Fibroblast of lung (primary cell): ENCODE measurements around the gene CENPU. TPM values are rescaled to one million over a fixed set of nuclear protein-coding genes. Genes with fewer than 3 reads are reported as not detected.

Experiments used
- DNase-seq, 2 donors: peaks; one replicate each; pipeline versions ENCODE4 v3.0.0 to v3.0.0-alpha.2; 2010; ENCODE audit warnings: low read depth in 2 of 2
- H2AFZ ChIP-seq: 2 replicates; pipeline ENCODE4 v1.5.1; 2012; ENCODE audit warnings: low read length, control low read depth, inconsistent platforms
- H3K27ac ChIP-seq: 2 replicates; pipeline ENCODE4 v1.5.1; 2011; ENCODE audit warnings: low read length, control low read depth; ENCODE audit not compliant: insufficient read depth
- H3K27me3 ChIP-seq: 2 replicates; pipeline ENCODE4 v1.5.1; 2011; ENCODE audit warnings: mild to moderate bottlenecking, low read length; ENCODE audit not compliant: control insufficient read depth, insufficient read depth
- H3K36me3 ChIP-seq: 2 replicates; pipeline ENCODE4 v1.5.1; 2011; ENCODE audit warnings: low read length; ENCODE audit not compliant: control insufficient read depth, insufficient read depth
- H3K4me1 ChIP-seq: 2 replicates; pipeline ENCODE4 v1.5.1; 2011; ENCODE audit warnings: low read length; ENCODE audit not compliant: control insufficient read depth, insufficient read depth; ENCODE audit errors: extremely low read depth
- H3K4me2 ChIP-seq: 2 replicates; pipeline ENCODE4 v1.5.1; 2011; ENCODE audit warnings: low read length, control low read depth; ENCODE audit not compliant: insufficient read depth; ENCODE audit errors: extremely low read depth
- H3K4me3 ChIP-seq, 4 experiments: fragments of 200-600 bp in 1 of 4; sonication (generic) in 1 of 4; replicated peaks in 1 of 4; 2 replicates each; pipeline ENCODE4 v1.5.1; 2011 to 2016; ENCODE audit warnings: low read length in 4 of 4, low read depth in 3 of 4, mild to moderate bottlenecking in 3 of 4, control low read depth in 2 of 4, inconsistent platforms in 1 of 4, mixed read lengths in 1 of 4; ENCODE audit not compliant: insufficient read depth in 1 of 4; ENCODE audit errors: control extremely low read depth in 1 of 4
- H3K79me2 ChIP-seq: 2 replicates; pipeline ENCODE4 v1.5.1; 2012; ENCODE audit warnings: mild to moderate bottlenecking, low read length, inconsistent platforms; ENCODE audit not compliant: control insufficient read depth, insufficient read depth
- H3K9ac ChIP-seq: 2 replicates; pipeline ENCODE4 v1.5.1; 2011; ENCODE audit warnings: mild to moderate bottlenecking, low read length, control low read depth; ENCODE audit not compliant: insufficient read depth
- H3K9me3 ChIP-seq: 2 replicates; pipeline ENCODE4 v1.5.1; 2012; ENCODE audit warnings: low read depth, low read length; ENCODE audit not compliant: control insufficient read depth, insufficient read depth
- H4K20me1 ChIP-seq: 2 replicates; pipeline ENCODE4 v1.5.1; 2011; ENCODE audit warnings: low read length; ENCODE audit not compliant: control insufficient read depth, insufficient read depth; ENCODE audit errors: extremely low read depth
- CTCF ChIP-seq, 2 donors: IDR thresholded peaks in 1 of 2; conservative IDR thresholded peaks in 1 of 2; 1 replicate in 1 of 2; 2 replicates in 1 of 2; pipeline ENCODE4 v1.5.1; 2011 to 2012; ENCODE audit warnings: low read length in 2 of 2, control low read depth in 1 of 2, inconsistent platforms in 1 of 2, low read depth in 1 of 2, mild to moderate bottlenecking in 1 of 2
- EZH2 ChIP-seq: IDR thresholded peaks from 2 replicates; pipeline ENCODE4 v1.5.1; 2012; ENCODE audit warnings: low read length, control low read depth, mild to moderate bottlenecking; ENCODE audit errors: missing control alignments
- polyA plus RNA-seq, 2 donors: library from polyadenylated mRNA; depleted of rRNA in 1 of 2; stranded (reverse) in 1 of 2; unstranded in 1 of 2; fragments of >200 nt; gene quantifications; 2 replicates each; pipeline ENCODE4 v1.2.1, GENCODE V29; 2011 to 2012; ENCODE audit warnings: missing spikeins in 1 of 2
- total RNA-seq: library from RNA; depleted of rRNA; stranded (reverse); fragments of >200 nt; gene quantifications from 2 replicates; pipeline ENCODE4 v1.2.1, GENCODE V29; 2014

CENPU gene
- total and polyA plus RNA-seq, 2 donors (not counting 1 experiment from before 2014, with no cell fraction given), result 6.4 to 15.5 TPM

DNA sequence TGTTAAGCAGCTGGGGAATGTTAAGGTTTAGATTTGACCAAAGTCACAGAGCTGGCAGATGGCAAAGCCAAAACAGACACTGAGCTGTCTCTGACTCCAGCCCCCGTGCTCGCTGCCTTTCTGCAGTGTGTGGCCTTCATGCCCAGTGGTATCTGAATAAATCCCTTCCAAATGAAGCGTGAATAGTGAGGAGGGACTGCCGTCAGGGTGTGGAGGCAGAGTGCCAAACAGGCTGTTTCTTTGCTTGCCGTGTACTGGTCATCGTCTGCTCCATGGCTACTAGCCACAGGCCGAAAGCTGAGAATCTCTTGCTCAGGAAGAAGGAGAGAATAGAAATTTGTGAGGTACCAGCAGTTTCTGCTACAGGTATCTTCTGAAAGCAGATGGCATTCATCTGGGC, 64.6 kb downstream of the CENPU start:
- no peak overlapping the region for H3K4me3 ChIP-seq
- H3K9me3 ChIP-seq, result no peaks in the 10 kb centered on the region
- H3K27ac ChIP-seq, result no peak overlapping the region
- TF ChIP-seq EZH2 (no peak), CTCF (conservative IDR thresholded peaks at IDR 0.05 in 1 of 2, IDR thresholded peaks at IDR 0.05 in 1 of 2; ENCODE audit: low read depth in 1 of 2, low read length in 2 of 2) (no peak)
- no peak overlapping the region for H3K4me2 ChIP-seq
- H3K4me1 ChIP-seq, result no peaks in the 10 kb centered on the region
- peaks cover 4% of the 10 kb centered on the region for H3K36me3 ChIP-seq
- no peaks in the 10 kb centered on the region for H4K20me1 ChIP-seq
- no peak overlapping the region for H2AFZ ChIP-seq
- no peaks in the 10 kb centered on the region for H3K27me3 ChIP-seq
- peak in 1 of 2 donors; percentile 43 for DNase-seq
- no peak overlapping the region for H3K9ac ChIP-seq
- H3K79me2 ChIP-seq, result no peaks in the 10 kb centered on the region

DNA sequence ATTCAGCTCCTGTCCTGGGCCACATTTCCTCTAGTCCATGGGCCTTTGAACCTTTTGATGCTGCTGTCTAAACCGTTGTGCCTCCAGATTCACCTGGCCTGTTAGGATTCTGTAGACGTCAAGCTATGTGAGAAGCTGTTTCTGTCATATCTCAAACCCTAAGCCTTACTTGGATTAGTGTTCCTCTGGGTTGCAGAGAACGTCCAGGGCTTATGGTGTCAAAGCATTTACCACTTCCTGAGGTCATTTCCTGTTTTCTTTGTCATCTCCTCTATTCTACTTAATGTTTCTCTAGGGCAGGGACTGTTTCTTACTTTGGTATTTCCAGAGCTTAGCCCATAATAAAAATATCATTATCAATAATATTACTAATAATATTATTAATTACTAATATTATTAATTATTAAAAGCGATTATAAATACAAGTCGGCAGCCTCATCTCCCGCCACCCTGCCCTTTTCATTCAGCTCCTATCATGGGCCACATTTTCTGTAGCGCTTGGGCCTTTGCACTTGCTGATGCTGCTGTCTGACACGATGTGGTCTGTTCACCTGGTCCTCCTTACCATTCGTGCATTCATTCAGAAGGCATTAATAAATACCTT, 65.3 kb downstream of the CENPU start:
- no peak for DNase-seq
- Histone ChIP-seq H4K20me1 (no peaks in the 10 kb centered on the region), H3K27ac (no peak overlapping the region)

GRCh38 chr4:184668096-184668495, 65.8 kb downstream of the CENPU start:
- H3K4me1 ChIP-seq, result no peaks in the 10 kb centered on the region
- no peak overlapping the region for H2AFZ ChIP-seq
- no peaks in the 10 kb centered on the region for H3K79me2 ChIP-seq
- TF ChIP-seq EZH2, result no peak
- no peak for TF ChIP-seq CTCF (conservative IDR thresholded peaks at IDR 0.05 in 1 of 2, IDR thresholded peaks at IDR 0.05 in 1 of 2; ENCODE audit: low read depth in 1 of 2, low read length in 2 of 2)
- no peaks in the 10 kb centered on the region for H4K20me1 ChIP-seq
- H3K9ac ChIP-seq, result no peak overlapping the region
- no peak for DNase-seq
- H3K4me2 ChIP-seq, result no peak overlapping the region
- no peaks in the 10 kb centered on the region for H3K9me3 ChIP-seq
- H3K36me3 ChIP-seq, result peaks cover 4% of the 10 kb centered on the region
- no peaks in the 10 kb centered on the region for H3K27me3 ChIP-seq
- no peak overlapping the region for H3K4me3 ChIP-seq
- no peak overlapping the region for H3K27ac ChIP-seq

More for the DNA sequence above, 65.3 kb downstream of the CENPU start:
- no peak overlapping the region for H3K4me2 ChIP-seq
- H3K4me1 ChIP-seq, result no peaks in the 10 kb centered on the region
- H3K36me3 ChIP-seq, result peaks cover 4% of the 10 kb centered on the region
- no peak overlapping the region for H3K9ac ChIP-seq
- TF ChIP-seq CTCF (conservative IDR thresholded peaks at IDR 0.05 in 1 of 2, IDR thresholded peaks at IDR 0.05 in 1 of 2; ENCODE audit: low read depth in 1 of 2, low read length in 2 of 2), result no peak
- no peak for TF ChIP-seq EZH2
- no peaks in the 10 kb centered on the region for H3K9me3 ChIP-seq
- H3K79me2 ChIP-seq, result no peaks in the 10 kb centered on the region
- no peaks in the 10 kb centered on the region for H3K27me3 ChIP-seq
- H3K4me3 ChIP-seq, result no peak overlapping the region
- H2AFZ ChIP-seq, result no peak overlapping the region
